Astrocyte (in vitro differentiated cells and primary cell): ENCODE results near the gene PLSCR1. TPM values are rescaled to one million over a fixed set of nuclear protein-coding genes. Genes with fewer than 3 reads are reported as not detected.

Experiments used
- DNase-seq: peaks from one replicate; pipeline ENCODE4 v3.0.0-alpha.2; 2010; ENCODE audit warnings: low read depth
- FAIRE-seq: peaks from 2 replicates; lab custom pipeline; 2011; peaks lifted over from hg19 to GRCh38; lab: Jason Lieb, UNC
- H2AFZ ChIP-seq: 2 replicates; pipeline ENCODE4 v1.6.0; 2012; ENCODE audit warnings: low read depth, low read length, inconsistent platforms
- H3K27ac ChIP-seq: 2 replicates; pipeline ENCODE4 v1.5.1; 2011; ENCODE audit warnings: low read depth, low read length, inconsistent platforms
- H3K27me3 ChIP-seq: 2 replicates; pipeline ENCODE4 v1.6.0; 2011; ENCODE audit warnings: low read length, inconsistent platforms; ENCODE audit not compliant: insufficient read depth
- H3K36me3 ChIP-seq: 2 replicates; pipeline ENCODE4 v1.5.1; 2011; ENCODE audit warnings: low read length, inconsistent platforms; ENCODE audit not compliant: insufficient read depth
- H3K4me1 ChIP-seq: 2 replicates; pipeline ENCODE4 v1.5.1; 2011; ENCODE audit warnings: low read length, inconsistent platforms; ENCODE audit not compliant: insufficient read depth
- H3K4me2 ChIP-seq: 2 replicates; pipeline ENCODE4 v1.6.0; 2012; ENCODE audit warnings: low read length, inconsistent platforms
- H3K4me3 ChIP-seq: 2 replicates; pipeline ENCODE4 v1.5.1; 2011; ENCODE audit warnings: low read depth, mild to moderate bottlenecking, low read length, inconsistent platforms; ENCODE audit not compliant: insufficient read depth
- H3K79me2 ChIP-seq: 2 replicates; pipeline ENCODE4 v1.6.0; 2012; ENCODE audit warnings: mild to moderate bottlenecking, low read length, inconsistent platforms; ENCODE audit not compliant: insufficient read depth
- H3K9ac ChIP-seq: 2 replicates; pipeline ENCODE4 v1.6.0; 2012; ENCODE audit warnings: mild to moderate bottlenecking, low read length, inconsistent platforms
- H3K9me3 ChIP-seq: 2 replicates; pipeline ENCODE4 v1.5.1; 2012; ENCODE audit warnings: low read depth, mild to moderate bottlenecking, low read length, inconsistent platforms; ENCODE audit not compliant: insufficient read depth
- H4K20me1 ChIP-seq: 2 replicates; pipeline ENCODE4 v1.6.0; 2012; ENCODE audit warnings: low read length, inconsistent platforms; ENCODE audit not compliant: insufficient read depth
- H3K27ac Mint-ChIP-seq: one replicate; pipeline ENCODE4 v1.8.0; 2021; ENCODE audit warnings: mild to moderate bottlenecking, mixed read lengths; ENCODE audit not compliant: unreplicated experiment
- H3K27me3 Mint-ChIP-seq: one replicate; pipeline ENCODE4 v1.8.0; 2021; ENCODE audit warnings: low read depth, mixed read lengths; ENCODE audit not compliant: unreplicated experiment
- H3K36me3 Mint-ChIP-seq: one replicate; pipeline ENCODE4 v1.8.0; 2021; ENCODE audit warnings: low read depth, mixed read lengths; ENCODE audit not compliant: unreplicated experiment
- H3K4me1 Mint-ChIP-seq: one replicate; pipeline ENCODE4 v1.8.0; 2021; ENCODE audit warnings: low read depth, mixed read lengths; ENCODE audit not compliant: unreplicated experiment
- H3K4me3 Mint-ChIP-seq: one replicate; pipeline ENCODE4 v1.8.0; 2021; ENCODE audit warnings: mild to moderate bottlenecking, moderate library complexity, mixed read lengths; ENCODE audit not compliant: unreplicated experiment
- H3K9me3 Mint-ChIP-seq: one replicate; pipeline ENCODE4 v1.8.0; 2021; ENCODE audit warnings: mild to moderate bottlenecking, mixed read lengths; ENCODE audit not compliant: unreplicated experiment
- CTCF ChIP-seq: IDR thresholded peaks from 2 replicates; pipeline ENCODE4 v1.5.1; 2011; ENCODE audit warnings: low read depth, mild to moderate bottlenecking, inconsistent platforms, low read length, moderate library complexity; ENCODE audit not compliant: insufficient read depth
- EZH2 ChIP-seq: IDR thresholded peaks from 2 replicates; pipeline ENCODE4 v1.6.1; 2012; ENCODE audit warnings: mild to moderate bottlenecking, low read length, inconsistent platforms; ENCODE audit not compliant: insufficient read depth
- total RNA-seq: library from RNA; stranded (reverse); gene quantifications from 2 replicates; pipeline ENCODE4 v1.2.1, GENCODE V29; 2021

PLSCR1 gene
- total RNA-seq, 1 donor from 2014 or later = 178 TPM

- Mint-ChIP-seq H3K9me3 (no peaks in the 10 kb centered on the region), H3K4me3 (peak overlapping the region; percentile 27), H3K4me1 (peaks cover 26% of the 10 kb centered on the region), H3K27me3 (no peaks in the 10 kb centered on the region), H3K36me3 (no peaks in the 10 kb centered on the region), H3K27ac (peak overlapping the region; percentile 63)
- no peak overlapping the region for H3K4me3 ChIP-seq
- no peak overlapping the region for H2AFZ ChIP-seq
- peak overlapping the region; percentile 54 for H3K4me2 ChIP-seq
- TF ChIP-seq CTCF = no peak
- TF ChIP-seq EZH2 = no peak
- no peaks in the 10 kb centered on the region for H3K9me3 ChIP-seq
- no peak overlapping the region for H3K27ac ChIP-seq
- peaks cover 4% of the 10 kb centered on the region for H3K4me1 ChIP-seq
- peak; percentile 89 for DNase-seq
- H3K9ac ChIP-seq = no peak overlapping the region
- no peaks in the 10 kb centered on the region for H3K27me3 ChIP-seq
- no peaks in the 10 kb centered on the region for H4K20me1 ChIP-seq
- peak; percentile 90 for FAIRE-seq
- H3K79me2 ChIP-seq = no peaks in the 10 kb centered on the region
- H3K36me3 ChIP-seq = no peaks in the 10 kb centered on the region
These were observed 6.5 kb upstream of the PLSCR1 start for GRCh38 chr3:146550743-146551510.

- H3K4me1 Mint-ChIP-seq = peaks cover 26% of the 10 kb centered on the region
- no peaks in the 10 kb centered on the region for H3K27me3 Mint-ChIP-seq
- Histone ChIP-seq H3K36me3 (no peaks in the 10 kb centered on the region), H3K4me2 (no peak overlapping the region), H2AFZ (no peak overlapping the region), H3K9me3 (no peaks in the 10 kb centered on the region), H3K27ac (no peak overlapping the region), H3K4me3 (no peak overlapping the region), H4K20me1 (no peaks in the 10 kb centered on the region), H3K79me2 (no peaks in the 10 kb centered on the region), H3K27me3 (no peaks in the 10 kb centered on the region), H3K4me1 (peaks cover 4% of the 10 kb centered on the region), H3K9ac (no peak overlapping the region)
- H3K9me3 Mint-ChIP-seq = no peaks in the 10 kb centered on the region
- H3K36me3 Mint-ChIP-seq = no peaks in the 10 kb centered on the region
- TF ChIP-seq CTCF (no peak), EZH2 (no peak)
- no peak overlapping the region for H3K4me3 Mint-ChIP-seq
- FAIRE-seq (no peak), DNase-seq (no peak)
- no peak overlapping the region for H3K27ac Mint-ChIP-seq
These were observed 5.7 kb upstream of the PLSCR1 start for GRCh38 chr3:146550070-146550615.
